Common myeloid progenitor, CD34-positive (primary cell): ENCODE results near the gene FSIP1.

Source experiments
- CTCF ChIA-PET: fragments of 350-600 bp; sonication (Branson Sonifier 250); formaldehyde crosslinking; loops from one replicate; lab custom pipeline; 2021; ENCODE audit warnings: antibody characterized with exemption; lab: Charles Lee
- POLR2A ChIA-PET: fragments of 350-600 bp; sonication (Branson Sonifier 250); formaldehyde crosslinking; loops from one replicate; lab custom pipeline; 2021; ENCODE audit warnings: antibody characterized with exemption; lab: Charles Lee
- DNase-seq, 3 donors: peaks; one replicate each; pipeline versions ENCODE4 v3.0.0 to v3.0.0-alpha.2; 2013
- H3K27ac ChIP-seq, 2 experiments: 1 replicate in 1 of 2; 2 replicates in 1 of 2; pipeline ENCODE4 v1.7.0; 2013; ENCODE audit warnings: inconsistent platforms in 2 of 2, low read length in 2 of 2, mild to moderate bottlenecking in 2 of 2, low read depth in 1 of 2, moderate library complexity in 1 of 2; ENCODE audit not compliant: severe bottlenecking in 2 of 2, insufficient read depth in 1 of 2, poor library complexity in 1 of 2
- H3K27me3 ChIP-seq, 5 experiments: replicated peaks in 2 of 5; 1 replicate in 3 of 5; 2 replicates in 2 of 5; pipeline versions ENCODE4 v1.6.1 to v1.7.0; 2013; ENCODE audit warnings: low read length in 4 of 5, mild to moderate bottlenecking in 2 of 5, moderate library complexity in 2 of 5, inconsistent platforms in 1 of 5; ENCODE audit not compliant: insufficient read depth in 5 of 5, control insufficient read depth in 4 of 5
- H3K36me3 ChIP-seq, 4 experiments: 1 replicate in 2 of 4; 2 replicates in 2 of 4; pipeline versions ENCODE4 v1.6.1 to v1.7.0; 2013; ENCODE audit warnings: low read length in 3 of 4, control low read depth in 1 of 4, mild to moderate bottlenecking in 1 of 4; ENCODE audit not compliant: control insufficient read depth in 4 of 4, insufficient read depth in 4 of 4
- H3K4me1 ChIP-seq, 4 experiments: 1 replicate in 3 of 4; 2 replicates in 1 of 4; pipeline versions ENCODE4 v1.6.1 to v1.7.1; 2013; ENCODE audit warnings: low read length in 3 of 4, mild to moderate bottlenecking in 3 of 4, control low read depth in 1 of 4, inconsistent platforms in 1 of 4, moderate library complexity in 1 of 4; ENCODE audit not compliant: control insufficient read depth in 4 of 4, insufficient read depth in 4 of 4; ENCODE audit errors: control extremely low read depth in 1 of 4
- H3K4me3 ChIP-seq, 7 experiments: 1 replicate in 4 of 7; 2 replicates in 3 of 7; pipeline versions ENCODE4 v1.5.1 to v1.7.0; 2013; ENCODE audit warnings: mild to moderate bottlenecking in 7 of 7, low read length in 6 of 7, moderate library complexity in 6 of 7, inconsistent platforms in 2 of 7, low read depth in 2 of 7, control low read depth in 1 of 7; ENCODE audit not compliant: insufficient read depth in 4 of 7, control insufficient read depth in 1 of 7; ENCODE audit errors: extremely low read depth in 1 of 7
- H3K9me3 ChIP-seq, 5 experiments: 1 replicate in 4 of 5; 2 replicates in 1 of 5; pipeline versions ENCODE4 v1.6.1 to v1.7.1; 2013; ENCODE audit warnings: low read length in 4 of 5, mild to moderate bottlenecking in 2 of 5, inconsistent platforms in 1 of 5, low read depth in 1 of 5, moderate library complexity in 1 of 5; ENCODE audit not compliant: control insufficient read depth in 4 of 5, insufficient read depth in 2 of 5; ENCODE audit errors: control extremely low read depth in 1 of 5
- WGBS: methylation state at CpG from one replicate; pipeline ENCODE4 v1.1.5; 2013; ENCODE audit not compliant: insufficient coverage; 5-methylcytosine and 5-hydroxymethylcytosine counted together

Gene FSIP1

DNA sequence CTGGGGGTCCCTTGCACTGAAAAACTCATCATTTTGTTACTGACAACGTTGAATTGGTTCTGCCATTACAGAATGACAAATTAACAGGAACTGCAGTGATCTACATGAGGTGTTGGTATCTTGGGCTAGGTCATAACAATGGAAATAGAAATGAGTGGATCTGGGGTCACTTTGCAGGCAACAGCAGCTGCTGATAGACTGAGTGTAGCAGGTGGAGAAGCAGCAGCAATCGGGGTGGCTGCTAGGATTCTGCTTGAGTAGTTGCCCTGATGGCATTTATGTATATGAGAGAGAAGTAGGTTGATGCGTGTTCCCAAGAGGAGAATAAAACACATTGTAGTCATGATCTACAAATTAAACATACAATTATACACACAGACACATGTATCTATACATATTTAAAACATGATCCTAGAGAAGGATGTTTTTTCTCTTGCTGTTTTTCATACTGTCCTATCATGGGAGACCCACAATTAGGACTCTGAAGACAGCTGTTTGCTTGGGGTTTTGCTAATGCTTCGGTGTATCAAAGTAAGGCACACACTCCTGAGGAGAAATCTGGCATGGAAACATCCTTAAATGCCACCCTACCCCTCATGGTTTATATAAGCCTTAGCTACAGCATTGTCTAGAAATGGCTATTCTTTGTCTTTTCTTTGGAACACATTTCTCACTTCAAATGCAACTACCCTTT lies 217.5 kb downstream of the FSIP1 start:
- H3K4me1 ChIP-seq = no peaks in the 10 kb centered on the region
- ChIA-PET CTCF (no interaction called here), POLR2A (no interaction called here)
- H3K27ac ChIP-seq = no peak overlapping the region
- no peaks in the 10 kb centered on the region for H3K36me3 ChIP-seq
- no peaks in the 10 kb centered on the region for H3K27me3 ChIP-seq
- H3K9me3 ChIP-seq = no peaks in the 10 kb centered on the region
- 80% methylated on average over 1 of the region's 4 CpGs for WGBS
- no peak for DNase-seq
- H3K4me3 ChIP-seq = no peak overlapping the region

DNA sequence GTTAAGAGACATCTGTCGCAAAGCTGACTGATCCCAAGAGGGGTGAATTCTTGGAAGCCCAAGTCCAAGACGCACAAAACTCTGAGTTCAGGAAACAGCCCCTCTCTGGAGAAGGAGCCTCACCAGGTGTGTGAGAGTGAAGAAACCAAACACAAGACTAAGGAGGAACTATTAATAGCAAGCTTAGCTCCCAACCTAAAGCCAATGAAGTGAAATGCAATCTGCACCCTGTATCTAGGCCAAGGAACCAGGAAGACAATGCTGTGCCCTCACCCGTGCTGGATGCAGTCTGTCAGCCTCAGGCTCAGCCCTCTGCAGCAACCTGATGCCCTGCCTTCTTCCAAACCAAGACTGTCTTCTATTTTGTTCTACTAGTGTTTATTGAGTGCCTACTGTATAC lies 224.2 kb downstream of the FSIP1 start:
- Histone ChIP-seq H3K27ac (no peak overlapping the region), H3K4me1 (no peaks in the 10 kb centered on the region), H3K27me3 (no peaks in the 10 kb centered on the region), H3K4me3 (no peak overlapping the region), H3K9me3 (no peaks in the 10 kb centered on the region), H3K36me3 (no peaks in the 10 kb centered on the region)
- no peak for DNase-seq
- ChIA-PET CTCF (no interaction called here), POLR2A (no interaction called here)
- WGBS = 85% methylated on average over 3 of the region's 3 CpGs

DNA sequence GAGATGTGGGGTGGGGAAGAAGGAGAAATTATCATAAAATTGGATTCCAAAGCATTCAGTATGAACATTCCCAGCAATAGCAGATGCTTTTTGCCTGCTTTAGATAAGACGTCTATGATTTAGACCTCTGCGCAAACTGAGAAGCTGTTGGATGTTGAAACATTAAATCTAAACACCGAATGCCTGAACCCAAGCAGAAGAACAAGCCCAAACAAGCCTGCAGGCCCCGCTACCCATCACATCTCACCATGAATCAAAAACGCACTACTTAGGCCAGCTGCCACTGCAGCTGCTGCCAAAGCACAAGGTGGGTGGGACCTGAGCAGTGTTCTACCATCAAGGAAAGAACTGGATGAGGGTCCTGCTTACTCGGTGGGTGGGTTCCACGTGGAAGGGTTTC lies 226.2 kb downstream of the FSIP1 start:
- Histone ChIP-seq H3K27ac (no peak overlapping the region), H3K9me3 (no peaks in the 10 kb centered on the region), H3K36me3 (no peaks in the 10 kb centered on the region), H3K4me1 (peaks cover 0 to 4% (median 0%) of the 10 kb centered on the region in 4 experiments), H3K4me3 (no peak overlapping the region), H3K27me3 (no peaks in the 10 kb centered on the region)
- ChIA-PET CTCF (no interaction called here), POLR2A (no interaction called here)
- WGBS = 98% methylated on average over 7 of the region's 7 CpGs
- DNase-seq = no peak

DNA sequence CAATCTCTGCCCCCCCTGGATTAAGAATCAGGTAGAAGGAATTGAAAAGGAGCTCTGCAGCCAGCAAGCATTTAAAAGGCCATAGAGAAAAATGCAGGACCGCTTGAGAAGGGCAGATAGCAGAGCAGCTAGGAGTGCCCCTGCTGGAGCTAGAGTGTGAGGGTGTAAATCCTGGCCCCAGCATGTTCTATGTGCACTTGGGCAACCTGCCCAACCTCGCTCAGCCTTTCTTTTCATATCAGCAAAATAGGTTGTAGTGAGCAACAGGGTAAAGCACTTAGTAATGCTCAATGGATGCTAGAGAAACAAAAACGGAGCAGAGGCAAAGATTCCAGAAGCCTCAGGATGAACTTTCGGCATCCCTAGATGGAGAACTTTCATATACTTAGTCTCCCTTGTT lies 226.8 kb downstream of the FSIP1 start:
- DNase-seq = no peak
- H3K4me1 ChIP-seq = peaks cover 0 to 4% (median 0%) of the 10 kb centered on the region in 4 experiments
- no peaks in the 10 kb centered on the region for H3K9me3 ChIP-seq
- WGBS = 100% methylated on average over 3 of the region's 4 CpGs
- no peak overlapping the region for H3K27ac ChIP-seq
- no peaks in the 10 kb centered on the region for H3K27me3 ChIP-seq
- ChIA-PET CTCF (no interaction called here), POLR2A (no interaction called here)
- H3K36me3 ChIP-seq = no peaks in the 10 kb centered on the region
- no peak overlapping the region for H3K4me3 ChIP-seq

DNA sequence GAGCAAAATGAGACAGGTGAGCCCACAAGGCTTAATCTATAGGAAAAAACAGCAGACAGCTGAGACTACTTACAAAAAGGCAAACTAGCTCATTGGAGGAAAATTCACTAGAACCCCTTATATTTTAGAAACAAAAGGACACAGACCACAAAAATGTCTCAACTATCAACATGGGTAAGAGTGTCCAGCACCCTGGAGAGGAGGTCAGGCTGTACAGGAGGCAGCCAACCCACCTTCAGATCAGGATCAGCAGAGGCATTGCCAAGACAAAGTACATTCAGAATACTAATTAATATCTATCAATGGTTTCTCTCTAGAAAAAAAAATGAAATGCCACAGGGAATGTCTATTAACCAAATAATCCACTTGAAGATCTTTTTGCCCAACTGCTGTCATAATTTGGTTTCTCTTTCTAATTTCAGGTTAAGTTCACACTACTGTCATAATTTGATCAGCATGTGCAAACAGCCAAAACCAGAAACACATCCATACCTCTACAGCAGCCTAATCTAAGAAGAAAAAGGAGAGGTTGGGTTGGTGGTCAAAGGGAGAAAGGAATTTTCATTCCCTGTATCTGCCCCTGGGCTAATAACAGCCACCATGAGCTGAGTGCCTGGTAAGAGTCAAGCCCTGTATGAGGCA lies 227.8 kb downstream of the FSIP1 start:
- H3K27me3 ChIP-seq = no peaks in the 10 kb centered on the region
- POLR2A ChIA-PET = no interaction called here

DNA sequence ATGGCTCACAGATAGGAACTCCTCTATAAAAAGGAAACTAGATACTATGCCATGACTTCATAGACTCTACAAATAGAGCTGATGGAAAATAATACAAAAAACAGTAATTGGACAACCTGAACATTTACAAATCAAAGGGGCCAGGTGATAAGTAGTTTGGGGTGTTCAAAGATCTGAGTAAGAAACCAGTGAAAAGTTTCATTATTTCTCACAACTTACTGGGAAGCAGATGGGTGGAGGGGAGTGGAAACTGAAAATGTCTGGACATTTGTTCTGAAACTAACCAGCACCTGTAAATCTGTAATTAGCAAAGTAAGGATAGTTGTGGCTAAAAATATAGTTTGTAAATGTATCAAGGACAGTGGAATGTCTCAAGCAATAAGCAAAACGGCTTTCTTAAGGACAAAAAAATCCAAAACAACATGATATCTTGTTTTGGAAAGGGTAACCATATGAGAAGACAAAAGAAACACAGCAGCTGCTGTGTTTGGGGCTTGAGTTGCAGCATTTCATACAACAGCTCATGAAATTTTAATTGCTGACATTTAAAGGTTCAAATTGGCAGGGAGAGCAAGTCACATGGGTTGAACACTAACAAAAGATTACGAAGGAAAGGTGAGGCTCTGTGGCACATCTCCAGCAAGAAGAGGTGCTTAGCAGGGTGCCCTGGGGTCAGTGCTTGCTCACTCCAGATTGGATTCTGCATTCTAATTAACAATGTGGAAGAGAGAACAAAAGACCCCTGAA lies 228.5 kb downstream of the FSIP1 start:
- DNase-seq = no peak
- Histone ChIP-seq H3K4me1 (peaks cover 0 to 4% (median 0%) of the 10 kb centered on the region in 4 experiments), H3K36me3 (no peaks in the 10 kb centered on the region), H3K27ac (no peak overlapping the region), H3K27me3 (no peaks in the 10 kb centered on the region), H3K4me3 (no peak overlapping the region), H3K9me3 (peaks cover 0 to 2% (median 0%) of the 10 kb centered on the region in 5 experiments)
- CTCF ChIA-PET = no interaction called here
- POLR2A ChIA-PET = no interaction called here
- WGBS = 89% methylated on average over 2 of the region's 2 CpGs

More for the DNA sequence above, 227.8 kb downstream of the FSIP1 start:
- Histone ChIP-seq H3K4me3 (no peak overlapping the region), H3K9me3 (no peaks in the 10 kb centered on the region), H3K36me3 (no peaks in the 10 kb centered on the region), H3K4me1 (peaks cover 0 to 4% (median 0%) of the 10 kb centered on the region in 4 experiments), H3K27ac (no peak overlapping the region)
- no peak for DNase-seq
- CTCF ChIA-PET = no interaction called here

DNA sequence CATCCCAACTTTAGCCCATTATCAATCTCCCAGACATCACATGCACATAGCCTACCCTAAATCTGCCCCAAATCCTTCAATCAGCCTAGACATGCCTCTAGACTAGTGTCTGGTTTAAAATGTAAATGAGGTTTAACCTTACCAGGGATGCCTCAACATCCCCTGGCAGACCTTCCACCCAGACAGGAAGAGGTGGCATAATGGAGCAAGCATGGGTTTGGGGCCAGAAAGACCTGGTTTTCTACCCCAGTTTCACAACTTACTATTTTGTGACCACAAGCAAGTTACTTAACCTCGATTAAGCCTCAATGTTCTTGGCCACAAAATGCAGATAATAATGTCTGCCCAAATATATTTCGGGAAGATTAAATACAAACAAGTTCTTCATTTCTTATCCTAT lies 230.1 kb downstream of the FSIP1 start:
- 75% methylated on average over 1 of the region's 2 CpGs for WGBS
- peaks cover 0 to 4% (median 0%) of the 10 kb centered on the region in 4 experiments for H3K4me1 ChIP-seq
- no peak overlapping the region for H3K4me3 ChIP-seq
- CTCF ChIA-PET = no interaction called here
- H3K27ac ChIP-seq = no peak overlapping the region
- no peaks in the 10 kb centered on the region for H3K27me3 ChIP-seq
- H3K9me3 ChIP-seq = peaks cover 0 to 2% (median 0%) of the 10 kb centered on the region in 5 experiments
- H3K36me3 ChIP-seq = no peaks in the 10 kb centered on the region
- POLR2A ChIA-PET = no interaction called here
- no peak for DNase-seq
